HUDEP-2 (cell line): ENCODE data around the gene MIA2.

Experiments used
- DNase-seq, 76 experiments: peaks; one replicate each; lab custom pipeline; 2025; ENCODE audit not compliant: unreplicated experiment in 76 of 76; lab: John Stamatoyannopoulos, UW

MIA2 gene

DNA sequence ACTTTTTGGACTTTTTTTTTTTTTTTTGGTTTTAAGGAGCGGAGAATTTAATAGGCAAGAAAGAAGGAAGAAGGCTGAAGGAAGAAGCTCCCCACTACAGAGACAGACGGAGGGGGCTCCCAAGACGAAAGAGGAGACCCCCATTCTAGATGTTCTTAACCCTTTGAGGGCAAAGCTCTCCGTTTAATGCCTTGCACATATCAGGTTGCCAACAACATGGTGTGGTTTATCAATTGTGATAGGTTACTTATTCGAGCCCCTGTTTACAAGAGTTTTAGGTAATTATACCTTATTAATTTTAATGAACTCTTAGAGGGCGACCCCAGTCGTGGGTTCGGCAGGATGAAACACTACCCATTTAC is 199.7 kb downstream of the MIA2 start:
- no peak for DNase-seq

DNA sequence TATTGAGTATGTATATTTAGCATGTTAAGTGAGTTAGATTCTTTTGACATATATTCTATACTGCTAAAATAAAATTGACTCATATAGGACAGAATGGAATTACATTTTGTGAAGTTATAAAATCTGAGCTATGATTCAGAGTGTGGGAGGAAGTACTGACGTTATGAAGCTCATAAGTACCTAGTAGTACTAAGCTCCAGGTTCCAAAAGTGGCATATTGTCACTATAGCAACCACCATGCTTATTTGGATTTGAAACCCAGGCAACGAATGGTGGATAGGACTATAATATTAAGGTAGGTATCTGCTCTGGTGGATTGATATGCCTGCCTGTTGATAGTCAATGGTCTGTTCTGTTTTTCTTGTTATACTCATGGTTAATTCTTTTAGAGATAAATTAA is 200.7 kb downstream of the MIA2 start:
- no peak for DNase-seq

DNA sequence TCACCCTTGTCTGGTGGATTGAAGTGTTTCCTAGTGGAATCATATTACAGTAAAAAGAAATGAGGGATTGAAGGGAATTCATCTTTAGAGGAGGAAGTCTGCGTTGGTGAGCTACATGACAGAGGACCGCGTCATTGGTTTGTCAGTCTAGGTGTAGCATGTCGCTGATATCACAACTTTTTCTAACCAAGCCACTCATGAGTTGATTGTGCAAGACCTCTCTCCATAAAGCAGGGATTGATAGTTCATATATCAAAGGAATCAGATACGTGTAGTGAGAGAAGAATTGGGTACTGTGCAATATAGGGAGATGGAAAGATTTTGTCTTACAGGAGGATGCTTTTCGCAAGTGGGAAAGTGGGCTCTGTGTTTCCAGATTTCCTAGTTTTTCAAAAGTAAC is 201.5 kb downstream of the MIA2 start:
- DNase-seq: no peak
